BE2C (cell line): ENCODE measurements around the gene GLT6D1.

Experiments used
- DNase-seq: peaks from one replicate; pipeline ENCODE4 v3.0.0-alpha.2; 2020
- H3K27me3 ChIP-seq: fragments of 250-450 bp; sonication (Bioruptor Pico); 2 replicates; pipeline ENCODE4 v1.5.1; 2020; ENCODE audit warnings: mild to moderate bottlenecking
- H3K36me3 ChIP-seq: fragments of 250-450 bp; sonication (Bioruptor Pico); 2 replicates; pipeline ENCODE4 v1.5.1; 2020; ENCODE audit warnings: mild to moderate bottlenecking
- H3K4me1 ChIP-seq: fragments of 250-450 bp; sonication (Bioruptor Pico); 2 replicates; pipeline ENCODE4 v1.5.1; 2020
- H3K4me3 ChIP-seq: 2 replicates; pipeline ENCODE4 v1.5.1; 2011; ENCODE audit warnings: low read depth, low read length
- H3K9me3 ChIP-seq: fragments of 250-450 bp; sonication (Bioruptor Pico); 2 replicates; pipeline ENCODE4 v1.5.1; 2020
- TF ChIP-seq, protein P1 (sequence below): IDR thresholded peaks from 2 replicates; pipeline ENCODE4 v1.5.1; 2012; ENCODE audit warnings: mild to moderate bottlenecking, low read depth, low read length

Gene GLT6D1

DNA sequence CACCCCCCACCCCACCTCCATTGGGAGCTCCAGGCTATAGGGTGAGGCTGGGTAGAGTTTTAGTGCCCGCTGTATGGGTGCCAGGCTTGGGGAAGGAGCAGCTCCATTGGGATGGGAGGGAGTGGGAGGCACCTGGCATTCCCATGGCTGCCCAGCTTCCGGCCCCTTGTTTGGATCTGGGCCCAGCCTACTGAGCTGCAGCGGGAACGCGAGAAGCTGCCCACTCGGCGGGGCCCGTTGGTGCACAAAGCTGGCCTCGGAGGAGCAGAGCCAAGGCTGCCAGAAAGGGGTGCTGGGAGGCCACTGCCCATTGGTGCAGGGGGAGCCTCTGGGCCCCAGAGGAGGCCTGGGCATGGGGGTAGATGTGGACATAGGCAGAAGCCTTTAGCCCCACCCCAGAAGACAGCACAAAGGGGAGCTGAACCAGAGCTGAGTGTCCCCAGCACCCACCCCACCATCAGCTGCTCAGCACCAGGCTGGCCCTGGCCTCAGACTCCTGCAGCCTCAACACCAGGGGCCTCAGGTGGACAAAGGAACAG is 28.2 kb upstream of the GLT6D1 start:
- peaks cover 6% of the 10 kb centered on the region for H3K4me1 ChIP-seq
- TF ChIP-seq, protein P1, sequence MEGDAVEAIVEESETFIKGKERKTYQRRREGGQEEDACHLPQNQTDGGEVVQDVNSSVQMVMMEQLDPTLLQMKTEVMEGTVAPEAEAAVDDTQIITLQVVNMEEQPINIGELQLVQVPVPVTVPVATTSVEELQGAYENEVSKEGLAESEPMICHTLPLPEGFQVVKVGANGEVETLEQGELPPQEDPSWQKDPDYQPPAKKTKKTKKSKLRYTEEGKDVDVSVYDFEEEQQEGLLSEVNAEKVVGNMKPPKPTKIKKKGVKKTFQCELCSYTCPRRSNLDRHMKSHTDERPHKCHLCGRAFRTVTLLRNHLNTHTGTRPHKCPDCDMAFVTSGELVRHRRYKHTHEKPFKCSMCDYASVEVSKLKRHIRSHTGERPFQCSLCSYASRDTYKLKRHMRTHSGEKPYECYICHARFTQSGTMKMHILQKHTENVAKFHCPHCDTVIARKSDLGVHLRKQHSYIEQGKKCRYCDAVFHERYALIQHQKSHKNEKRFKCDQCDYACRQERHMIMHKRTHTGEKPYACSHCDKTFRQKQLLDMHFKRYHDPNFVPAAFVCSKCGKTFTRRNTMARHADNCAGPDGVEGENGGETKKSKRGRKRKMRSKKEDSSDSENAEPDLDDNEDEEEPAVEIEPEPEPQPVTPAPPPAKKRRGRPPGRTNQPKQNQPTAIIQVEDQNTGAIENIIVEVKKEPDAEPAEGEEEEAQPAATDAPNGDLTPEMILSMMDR: no peak
- H3K36me3 ChIP-seq: no peaks in the 10 kb centered on the region
- no peaks in the 10 kb centered on the region; the same call in none of the 2 replicates for H3K27me3 ChIP-seq
- H3K4me3 ChIP-seq: no peak overlapping the region
- H3K9me3 ChIP-seq: no peaks in the 10 kb centered on the region
- no peak for DNase-seq

DNA sequence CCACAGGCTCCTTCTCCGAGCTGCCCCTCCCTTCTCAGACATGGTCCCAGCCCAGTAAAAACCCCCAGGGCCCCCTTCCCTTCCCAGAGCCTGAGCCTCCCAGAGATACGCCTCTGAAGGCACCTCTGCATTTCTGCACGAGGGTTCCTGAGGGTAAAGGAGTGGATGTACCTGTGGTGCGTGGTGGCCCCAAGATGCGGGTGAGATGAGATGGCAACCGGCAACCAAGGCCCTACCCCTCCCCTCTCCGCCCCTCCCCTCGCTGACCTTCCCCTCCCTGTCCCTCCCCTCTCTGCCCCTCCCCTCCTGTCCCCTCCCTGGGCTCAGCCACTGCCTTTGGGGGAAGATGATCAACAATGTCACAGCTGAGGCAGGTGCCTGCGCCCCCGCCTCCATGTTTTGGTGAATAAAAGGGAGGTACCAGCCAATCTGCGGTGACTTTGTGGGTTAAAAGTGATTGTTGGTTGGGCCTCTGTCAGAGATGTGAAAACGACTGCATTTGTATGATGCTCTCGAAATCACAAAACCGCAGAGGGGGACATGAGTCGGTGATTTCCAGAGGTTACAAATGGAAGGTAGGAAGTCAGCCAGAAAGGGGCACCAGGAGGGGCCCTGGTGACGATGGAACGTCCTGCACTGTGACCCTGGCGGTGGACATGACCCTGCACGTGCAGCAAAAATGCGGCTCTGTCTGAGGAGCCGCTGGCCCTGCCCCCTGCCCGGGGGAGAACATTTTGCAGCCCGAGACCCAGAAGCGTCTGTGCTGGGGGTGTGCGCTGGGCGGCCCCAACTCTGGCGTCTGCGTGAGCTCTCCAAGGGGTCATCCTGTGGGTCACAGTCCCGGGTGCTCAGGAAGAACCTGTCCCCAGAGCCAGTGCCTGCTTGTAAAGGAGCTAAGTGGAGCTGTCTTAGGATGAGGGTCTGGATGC is 27.5 kb upstream of the GLT6D1 start:
- no peaks in the 10 kb centered on the region; the same call in none of the 2 replicates for H3K27me3 ChIP-seq
- TF ChIP-seq, protein P1: no peak
- peaks cover 13% of the 10 kb centered on the region for H3K4me1 ChIP-seq

DNA sequence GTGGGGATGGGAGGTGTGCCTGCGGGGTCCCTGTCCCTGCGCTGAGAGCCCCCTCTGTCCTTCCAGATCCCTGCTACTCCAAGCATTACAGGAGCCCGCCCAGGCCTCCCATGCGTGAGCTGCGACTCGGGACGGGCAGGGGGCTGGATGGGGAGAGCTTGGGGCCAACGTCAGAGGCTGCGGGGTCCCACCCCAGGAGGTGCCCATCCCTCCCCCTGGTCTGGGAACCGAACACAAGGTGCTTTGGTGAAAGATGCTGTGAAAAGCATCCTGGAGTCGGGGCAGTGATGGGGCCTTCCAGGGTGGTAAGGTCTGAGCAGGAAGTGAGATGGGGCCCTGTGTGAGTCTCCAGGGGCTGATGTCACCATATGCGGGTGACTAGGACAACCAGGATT is 26.5 kb upstream of the GLT6D1 start:
- Histone ChIP-seq H3K4me3 (no peak overlapping the region), H3K9me3 (no peaks in the 10 kb centered on the region), H3K4me1 (peaks cover 14% of the 10 kb centered on the region), H3K36me3 (no peaks in the 10 kb centered on the region), H3K27me3 (no peaks in the 10 kb centered on the region; the same call in 1 of the 2 replicates)
- TF ChIP-seq, protein P1: no peak
- no peak for DNase-seq

More for the DNA sequence above, 27.5 kb upstream of the GLT6D1 start:
- Histone ChIP-seq H3K36me3 (no peaks in the 10 kb centered on the region), H3K4me3 (no peak overlapping the region), H3K9me3 (no peaks in the 10 kb centered on the region)
- no peak for DNase-seq

DNA sequence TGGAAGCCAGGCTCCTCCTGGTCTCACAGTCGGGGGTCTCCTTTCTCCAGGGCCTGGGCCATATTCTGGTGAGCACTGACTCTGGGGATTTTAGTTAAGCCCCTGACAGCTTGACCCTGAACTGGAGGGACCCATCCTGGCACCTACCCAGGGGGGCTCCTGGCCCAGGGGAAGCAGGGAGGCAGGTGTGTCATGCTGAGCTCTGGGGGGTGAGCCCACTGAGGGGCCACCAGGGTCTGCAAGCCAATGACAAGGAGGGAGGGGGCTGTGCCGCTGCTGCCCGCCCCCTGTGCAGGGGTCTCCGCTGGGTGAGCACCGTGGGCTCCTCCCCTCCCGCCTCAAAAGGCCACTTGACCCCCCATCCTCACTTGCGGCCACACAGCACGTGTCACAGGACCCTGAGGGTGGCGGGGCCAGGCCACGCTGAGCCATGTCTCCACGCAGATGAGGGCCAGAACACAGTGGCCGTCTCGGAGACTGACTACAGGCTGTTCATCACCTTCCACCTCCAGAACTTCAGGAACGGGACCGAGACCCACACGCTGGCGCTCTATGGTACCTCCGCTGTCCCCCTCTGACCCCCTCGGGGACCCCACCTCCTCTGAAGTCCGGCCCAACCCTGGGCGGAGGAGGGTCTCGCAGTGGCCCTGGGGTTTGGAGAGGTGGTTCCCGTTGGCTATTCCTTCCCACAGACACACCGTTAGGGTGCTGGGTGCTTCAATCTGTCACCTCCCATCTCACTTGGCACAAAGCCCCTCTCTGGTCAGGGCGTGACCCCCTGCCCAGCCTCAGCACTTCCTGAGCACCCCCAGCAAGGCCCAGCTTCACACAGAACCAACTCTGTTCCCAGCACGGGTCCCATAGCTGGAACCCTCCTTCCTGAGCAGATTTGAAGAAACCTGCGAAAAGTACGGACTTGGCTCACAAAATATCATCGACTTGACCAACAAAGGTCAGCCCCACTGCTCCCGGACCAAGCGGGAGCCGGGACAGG is 25.8 kb upstream of the GLT6D1 start:
- DNase-seq: no peak
- Histone ChIP-seq H3K4me3 (no peak overlapping the region), H3K27me3 (no peaks in the 10 kb centered on the region; the same call in 1 of the 2 replicates), H3K9me3 (no peaks in the 10 kb centered on the region), H3K36me3 (no peaks in the 10 kb centered on the region), H3K4me1 (peaks cover 14% of the 10 kb centered on the region)
- TF ChIP-seq, protein P1: no peak

DNA sequence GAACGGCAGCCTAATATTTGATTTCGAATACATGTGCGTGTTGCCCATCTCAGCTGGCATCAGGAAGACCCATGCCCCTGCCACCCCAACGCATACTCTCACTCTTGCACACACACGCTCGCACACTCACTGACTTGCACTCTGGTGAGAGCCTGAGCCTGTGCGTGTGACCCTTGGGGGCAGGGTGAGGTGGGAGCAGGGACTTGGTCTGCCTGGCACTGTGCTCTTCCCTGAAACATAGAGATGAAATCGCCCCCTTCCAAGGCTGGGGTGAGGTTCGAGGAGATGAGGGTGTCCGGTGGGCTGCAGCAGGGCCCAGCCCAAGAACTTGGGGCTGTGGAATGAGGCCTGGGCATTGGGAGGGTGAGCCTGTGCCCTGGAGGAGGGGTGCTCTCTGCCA is 24.9 kb upstream of the GLT6D1 start:
- Histone ChIP-seq H3K9me3 (no peaks in the 10 kb centered on the region), H3K36me3 (no peaks in the 10 kb centered on the region), H3K4me3 (no peak overlapping the region), H3K27me3 (no peaks in the 10 kb centered on the region), H3K4me1 (peaks cover 14% of the 10 kb centered on the region)
- DNase-seq: no peak
- TF ChIP-seq, protein P1: no peak
